NCI-H2227 (cell line): Measurements from ENCODE around the gene SMIM1.

Source experiments
- DNase-seq: peaks from one replicate; lab custom pipeline; 2025; ENCODE audit not compliant: unreplicated experiment; lab: John Stamatoyannopoulos, UW

Gene SMIM1

GRCh38 chr1:3775490-3776230 is 3.1 kb downstream of the SMIM1 start:
- peak; percentile 63 for DNase-seq

DNA sequence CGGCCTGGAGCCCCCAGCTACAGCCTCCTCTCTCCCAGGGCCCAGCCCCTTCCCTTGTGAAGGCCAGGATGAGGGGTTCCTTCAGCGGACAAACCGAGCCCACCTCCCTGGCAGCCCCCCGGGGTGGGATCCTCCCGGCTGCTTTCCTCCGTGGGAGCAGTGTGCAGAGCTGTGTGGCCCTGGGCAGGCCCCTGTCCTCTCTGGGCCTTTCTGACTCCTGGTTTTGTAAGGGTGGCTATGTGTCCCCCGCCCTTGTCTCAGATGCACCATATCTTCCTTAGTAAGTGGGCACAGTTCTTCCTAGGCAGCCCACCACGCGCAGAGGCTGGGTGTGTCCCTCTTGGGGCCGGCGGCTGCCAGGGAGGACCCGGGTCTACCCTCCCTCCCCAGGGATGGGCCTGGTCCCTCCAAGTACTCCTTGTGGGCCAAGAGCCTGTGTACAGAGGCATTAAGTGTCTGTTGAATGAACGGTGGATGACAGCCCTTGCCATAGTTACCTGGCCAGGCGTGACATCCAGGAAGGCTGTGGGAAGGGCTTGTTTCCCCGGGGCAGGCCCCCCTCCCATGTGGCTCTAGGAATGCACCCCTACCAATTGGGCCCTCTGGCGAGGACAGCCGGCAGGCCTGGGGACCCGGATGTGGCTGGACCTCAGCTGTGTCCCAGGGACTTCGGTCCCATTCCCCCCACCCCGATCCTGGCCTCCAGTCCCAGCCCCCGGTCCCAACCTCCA is 3.8 kb downstream of the SMIM1 start:
- DNase-seq, result no peak

- DNase-seq, result no peak
These were observed 4.6 kb downstream of the SMIM1 start for GRCh38 chr1:3777078-3777547.

GRCh38 chr1:3777647-3778589 is 5.4 kb downstream of the SMIM1 start:
- no peak for DNase-seq

DNA sequence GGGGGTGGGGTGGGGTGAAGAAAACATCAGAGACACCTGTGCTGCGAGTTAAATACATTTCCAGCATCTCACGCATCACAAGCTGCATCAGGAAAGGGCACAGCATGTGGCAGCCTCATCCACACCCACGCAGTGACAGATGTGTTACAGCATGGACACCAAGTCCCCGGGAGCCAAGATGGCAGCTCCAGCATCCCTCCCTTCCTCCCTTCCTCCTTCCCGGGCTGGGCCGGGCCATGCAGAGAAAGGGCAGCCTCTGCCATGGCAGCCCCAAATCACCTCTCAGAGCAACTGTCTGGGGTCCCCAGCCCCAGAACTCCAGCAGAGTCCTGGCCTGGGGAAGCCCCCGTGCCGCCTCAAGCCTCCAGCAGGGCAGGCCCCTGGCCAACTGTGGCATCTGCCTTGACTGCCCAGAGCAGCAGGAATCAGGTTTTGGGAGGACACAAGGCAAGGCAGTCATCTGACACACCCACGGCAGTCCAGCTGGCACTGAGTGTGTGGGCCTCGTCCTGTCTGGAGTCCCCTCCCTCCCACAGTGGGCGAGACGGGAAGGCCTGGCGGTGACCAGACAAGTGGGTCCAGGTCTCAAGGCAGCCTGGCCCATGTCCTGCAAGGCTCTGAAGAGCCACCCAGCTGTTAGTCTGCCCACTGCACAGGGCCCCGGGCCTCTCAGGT is 6.2 kb downstream of the SMIM1 start:
- DNase-seq, result no peak

DNA sequence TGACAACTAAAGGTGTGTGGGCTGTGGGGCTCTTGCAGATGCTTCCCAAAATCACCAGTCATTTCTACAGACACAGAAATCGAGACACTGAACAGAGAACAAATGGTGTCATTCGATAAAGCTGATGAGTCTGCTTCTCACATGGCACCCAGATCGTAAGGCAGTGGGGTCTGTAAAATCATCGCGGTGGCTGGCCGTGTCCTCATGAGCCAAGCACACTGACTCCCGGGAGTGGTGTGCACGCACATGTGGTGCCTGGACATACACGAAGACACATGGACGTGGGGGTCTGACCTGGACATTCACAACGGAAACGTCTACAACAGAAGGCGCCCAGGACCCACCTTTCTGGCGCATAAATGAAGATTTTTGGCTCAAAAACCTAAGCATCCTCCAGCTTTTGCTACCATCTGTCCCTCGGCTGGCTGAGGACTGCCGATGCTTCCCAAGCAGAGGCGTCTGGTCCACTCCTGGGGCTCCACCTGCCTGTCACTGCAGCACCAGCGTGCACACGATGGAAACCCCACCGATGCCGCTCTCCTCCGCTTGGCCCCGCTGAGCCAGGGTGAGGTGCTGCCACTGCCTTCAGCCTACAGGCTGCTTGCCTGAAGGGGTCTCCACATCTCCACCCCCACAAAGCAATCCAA is 6.8 kb downstream of the SMIM1 start:
- no peak for DNase-seq

DNA sequence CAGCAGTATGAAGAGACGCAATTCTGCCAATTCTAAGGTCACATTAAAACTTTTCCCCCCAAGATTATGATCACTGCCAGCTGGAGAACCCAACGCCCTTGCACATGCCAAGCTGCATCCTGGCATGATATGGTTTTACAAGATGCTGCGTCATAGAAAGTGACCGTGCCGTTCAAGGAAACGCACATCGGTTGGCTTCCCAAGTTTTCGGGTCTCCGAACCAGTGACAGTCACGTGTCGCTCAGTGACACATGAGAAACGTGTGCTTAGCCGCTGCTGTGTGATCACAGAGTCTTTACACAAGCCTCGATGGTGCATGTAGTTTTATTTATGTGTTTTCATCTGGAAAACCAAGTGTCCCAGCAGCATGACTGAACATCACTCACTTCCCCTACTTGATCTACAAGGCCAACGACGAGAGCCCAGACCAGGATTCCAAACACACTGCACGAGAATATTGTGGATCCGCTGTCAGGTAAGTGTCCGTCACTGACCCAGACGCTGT is 7.4 kb downstream of the SMIM1 start:
- DNase-seq, result no peak

DNA sequence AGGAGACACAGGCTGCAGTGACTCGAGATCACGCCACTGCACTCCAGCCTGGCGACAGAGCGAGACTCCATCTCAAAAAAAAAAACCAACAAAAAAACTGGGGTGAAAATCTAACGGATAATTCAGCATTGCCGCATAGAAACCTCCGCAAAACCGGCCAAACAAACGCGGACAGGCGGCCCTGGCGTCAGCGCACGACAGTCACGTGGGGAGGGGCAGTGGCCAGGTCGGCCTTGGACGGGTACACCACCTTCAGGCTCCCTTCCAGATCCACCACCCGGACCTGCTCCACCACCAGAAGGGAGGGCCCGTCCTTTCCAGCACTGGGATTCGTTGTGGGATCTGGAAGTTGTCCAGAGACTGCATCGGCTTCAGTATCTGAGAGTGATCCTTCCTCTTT is 8.4 kb downstream of the SMIM1 start:
- DNase-seq, result no peak

DNA sequence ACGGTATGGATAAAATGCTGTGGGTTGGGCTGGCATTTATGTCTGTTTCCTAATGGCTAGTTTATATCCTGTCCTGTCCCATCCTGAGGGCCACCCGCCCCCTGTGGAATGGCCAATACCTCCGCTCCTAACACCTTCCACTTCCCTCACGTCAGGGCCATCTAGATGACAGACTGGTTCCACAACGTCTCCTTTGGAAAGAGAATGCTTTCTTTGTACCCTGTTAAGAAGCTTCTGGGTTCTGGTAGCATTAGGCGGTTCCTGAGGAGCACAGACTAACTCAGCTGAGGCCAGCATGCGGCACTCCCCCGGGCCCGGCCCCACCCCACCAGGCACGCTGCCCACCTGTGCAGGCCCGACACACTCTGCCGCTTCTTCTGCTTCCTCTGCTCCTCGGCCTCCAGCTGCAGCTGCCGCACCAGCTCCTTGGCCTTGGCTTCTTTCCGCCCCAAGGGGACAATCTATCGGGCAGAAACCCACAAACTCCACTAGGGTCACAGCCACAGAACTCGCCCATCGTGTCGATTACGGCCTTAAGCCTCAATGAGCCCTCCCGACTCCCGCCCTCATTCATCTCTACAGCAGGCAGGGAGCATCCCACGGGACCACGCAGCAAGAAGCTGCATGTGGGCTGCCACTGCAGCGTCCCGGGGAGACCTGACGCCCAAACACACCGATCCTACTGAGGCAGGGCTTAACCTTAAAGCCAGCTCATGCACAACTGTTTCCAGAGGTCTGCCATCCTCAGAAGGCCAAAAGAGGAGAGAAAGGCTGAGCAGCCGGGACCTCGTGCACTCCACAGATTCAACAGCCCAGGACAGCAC is 11.3 kb downstream of the SMIM1 start:
- DNase-seq, result no peak

- DNase-seq, result no peak
These were observed 12.5 kb downstream of the SMIM1 start for GRCh38 chr1:3785045-3785444.

DNA sequence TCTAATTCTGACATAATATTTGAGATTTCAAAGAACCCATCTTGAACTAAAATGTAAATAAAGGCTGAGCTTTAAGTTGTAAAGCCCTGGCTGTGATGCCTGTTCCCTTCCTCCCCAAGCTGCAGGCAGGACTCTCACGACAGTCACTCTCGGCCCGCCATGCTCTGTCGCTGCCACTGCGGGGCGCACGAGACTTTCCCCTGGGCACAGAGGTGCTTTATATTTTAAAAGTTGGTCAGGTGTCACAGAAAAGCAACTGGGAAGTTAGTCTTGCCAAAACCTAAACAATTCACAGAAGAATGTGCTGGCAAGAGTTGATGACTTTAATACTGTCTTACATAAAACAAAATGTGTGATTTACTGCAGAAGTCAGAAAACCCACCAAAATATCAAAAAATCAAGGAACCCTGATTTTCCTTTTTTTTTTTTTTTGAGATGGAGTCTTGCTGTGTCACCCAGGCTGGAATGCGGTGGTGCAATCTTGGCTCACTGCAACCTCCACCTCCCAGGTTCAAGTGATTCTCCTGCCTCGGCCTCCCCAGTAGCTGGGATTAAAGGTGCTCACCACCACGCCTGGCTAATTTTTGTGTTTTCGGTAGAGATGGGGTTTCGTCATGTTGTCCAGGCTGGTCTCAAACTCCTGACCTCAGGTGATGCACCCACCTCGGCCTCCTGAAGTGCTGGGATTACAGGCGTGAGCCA is 13.1 kb downstream of the SMIM1 start:
- DNase-seq, result no peak

DNA sequence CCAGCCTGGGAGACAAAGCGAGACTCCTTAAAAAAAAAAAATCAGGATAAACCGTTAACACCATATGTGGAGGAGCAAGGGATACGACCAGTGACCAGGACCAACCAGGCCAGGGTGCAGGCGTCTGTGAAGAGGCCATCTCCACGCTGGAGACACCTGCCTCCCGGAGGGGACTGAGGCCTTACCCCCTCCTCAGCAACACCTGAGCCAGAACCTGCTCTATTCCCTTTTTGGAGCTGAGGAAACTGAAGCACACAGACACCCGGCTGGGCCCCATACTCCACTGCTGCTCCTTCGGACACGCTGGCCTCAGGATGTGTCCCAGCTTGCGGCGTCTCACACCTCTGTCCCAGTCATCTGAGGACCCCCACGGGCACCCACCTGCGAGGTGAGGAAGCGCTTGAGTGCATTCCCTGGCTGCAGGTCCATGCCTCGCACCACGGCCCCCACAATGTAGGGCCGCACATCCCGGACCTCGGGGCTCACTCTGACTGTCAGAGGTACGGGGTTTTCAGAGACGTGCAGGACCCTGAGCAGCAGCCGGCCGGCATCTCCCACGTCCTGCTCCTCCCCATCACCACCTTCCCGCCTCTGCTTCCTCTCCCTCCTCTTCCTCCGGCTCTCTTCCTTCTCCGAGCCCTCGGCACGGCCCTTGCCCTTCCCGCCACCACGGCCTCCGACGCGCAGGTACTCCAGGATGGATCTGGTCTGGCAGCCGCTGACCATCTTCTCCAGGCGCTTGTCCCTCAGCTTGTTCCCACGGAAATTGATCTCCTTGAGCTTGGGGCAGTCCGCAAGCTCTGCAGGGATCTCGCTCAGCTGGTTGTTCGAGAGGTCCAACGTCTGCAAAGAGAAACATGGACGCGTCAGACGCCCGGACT is 14.2 kb downstream of the SMIM1 start:
- DNase-seq, result no peak

GRCh38 chr1:3787349-3787715 is 14.8 kb downstream of the SMIM1 start:
- no peak for DNase-seq

- no peak for DNase-seq
These were observed 15.4 kb downstream of the SMIM1 start for GRCh38 chr1:3787745-3788605.

DNA sequence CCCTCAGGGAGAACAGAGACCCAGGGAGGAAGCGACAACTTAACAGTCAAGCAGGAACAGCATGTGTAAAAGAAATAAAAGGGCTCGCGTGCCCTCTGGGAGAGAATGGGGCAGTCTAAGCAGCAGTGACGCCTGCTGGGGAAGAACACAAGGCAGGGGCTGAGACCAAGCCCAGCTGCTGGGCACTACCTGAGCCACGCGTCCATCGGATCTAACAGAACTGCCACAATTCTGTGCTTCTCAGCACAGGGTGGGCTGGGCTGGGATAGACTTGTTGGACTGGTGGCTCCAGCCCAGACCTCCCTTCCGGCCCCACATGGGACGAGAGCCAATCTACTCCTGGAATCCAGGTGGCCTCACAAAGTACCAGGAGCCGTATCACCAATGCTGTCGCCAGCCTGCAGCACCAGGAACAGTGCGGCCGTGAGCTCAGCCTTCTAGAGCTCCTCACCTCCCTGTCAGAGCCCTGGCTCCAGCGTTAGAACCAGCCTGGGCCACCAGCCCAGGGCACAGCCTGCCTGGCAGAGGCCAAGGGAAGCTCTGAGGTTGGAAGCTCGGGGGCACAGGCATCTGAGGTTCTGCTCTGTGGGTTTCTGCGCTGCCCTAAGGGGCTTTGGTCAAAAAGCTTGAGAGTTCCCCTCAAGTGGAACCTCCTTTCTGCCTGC is 16.3 kb downstream of the SMIM1 start:
- no peak for DNase-seq
